ENCODE data around the gene MLN.

MLN gene

DNA sequence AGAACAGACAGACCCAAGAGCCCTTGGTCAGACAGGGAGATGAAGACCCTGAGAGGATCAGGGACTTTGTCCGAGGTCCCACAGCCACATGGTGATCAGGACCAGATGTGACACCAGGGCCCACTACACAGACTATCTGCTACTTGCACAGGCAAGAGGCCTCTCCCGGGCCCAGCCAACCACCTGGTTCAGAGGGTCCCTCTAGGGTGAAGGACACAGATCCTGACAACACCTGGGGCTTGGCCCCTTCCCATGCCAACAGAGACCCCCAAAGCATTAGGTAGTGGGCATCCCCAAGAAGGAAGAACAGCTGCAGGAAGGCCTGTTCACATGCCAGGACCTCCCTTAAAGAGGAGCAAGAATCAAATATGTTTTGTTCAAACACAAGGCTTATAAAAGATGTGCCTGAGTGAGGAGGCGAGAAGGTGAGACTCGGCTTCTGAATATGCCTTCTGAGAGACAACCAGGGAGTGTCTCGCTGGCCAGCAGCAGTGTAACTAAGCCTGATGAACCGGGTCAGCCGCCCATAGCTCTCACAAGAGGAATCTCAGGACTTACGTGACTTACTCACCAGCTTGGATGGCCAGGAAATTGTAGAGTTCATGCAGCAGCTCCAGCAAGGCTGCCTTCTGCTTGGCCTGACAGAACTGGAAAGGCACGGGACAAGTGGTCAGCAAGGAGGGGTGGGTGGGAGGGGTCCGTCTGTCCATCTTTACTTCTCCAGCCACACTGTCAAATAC is 19.9 kb downstream of the MLN start:
- no peaks in the 10 kb centered on the region for H3K36me3 ChIP-seq (replicated peaks; ENCODE audit: insufficient read depth, low read length)
- no peaks in the 10 kb centered on the region for H4K20me1 ChIP-seq (ENCODE audit: insufficient read depth, low read length)
- TF ChIP-seq, protein P1, sequence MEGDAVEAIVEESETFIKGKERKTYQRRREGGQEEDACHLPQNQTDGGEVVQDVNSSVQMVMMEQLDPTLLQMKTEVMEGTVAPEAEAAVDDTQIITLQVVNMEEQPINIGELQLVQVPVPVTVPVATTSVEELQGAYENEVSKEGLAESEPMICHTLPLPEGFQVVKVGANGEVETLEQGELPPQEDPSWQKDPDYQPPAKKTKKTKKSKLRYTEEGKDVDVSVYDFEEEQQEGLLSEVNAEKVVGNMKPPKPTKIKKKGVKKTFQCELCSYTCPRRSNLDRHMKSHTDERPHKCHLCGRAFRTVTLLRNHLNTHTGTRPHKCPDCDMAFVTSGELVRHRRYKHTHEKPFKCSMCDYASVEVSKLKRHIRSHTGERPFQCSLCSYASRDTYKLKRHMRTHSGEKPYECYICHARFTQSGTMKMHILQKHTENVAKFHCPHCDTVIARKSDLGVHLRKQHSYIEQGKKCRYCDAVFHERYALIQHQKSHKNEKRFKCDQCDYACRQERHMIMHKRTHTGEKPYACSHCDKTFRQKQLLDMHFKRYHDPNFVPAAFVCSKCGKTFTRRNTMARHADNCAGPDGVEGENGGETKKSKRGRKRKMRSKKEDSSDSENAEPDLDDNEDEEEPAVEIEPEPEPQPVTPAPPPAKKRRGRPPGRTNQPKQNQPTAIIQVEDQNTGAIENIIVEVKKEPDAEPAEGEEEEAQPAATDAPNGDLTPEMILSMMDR (IDR thresholded peaks at IDR 0.05; ENCODE audit: low read length), result no peak
- TF ChIP-seq EZH2 (optimal IDR thresholded peaks at IDR 0.05; ENCODE audit: low read depth, low read length), result no peak
- TF ChIP-seq EZH2phosphoT487 (IDR thresholded peaks at IDR 0.05; ENCODE audit: low read length), result no peak

DNA sequence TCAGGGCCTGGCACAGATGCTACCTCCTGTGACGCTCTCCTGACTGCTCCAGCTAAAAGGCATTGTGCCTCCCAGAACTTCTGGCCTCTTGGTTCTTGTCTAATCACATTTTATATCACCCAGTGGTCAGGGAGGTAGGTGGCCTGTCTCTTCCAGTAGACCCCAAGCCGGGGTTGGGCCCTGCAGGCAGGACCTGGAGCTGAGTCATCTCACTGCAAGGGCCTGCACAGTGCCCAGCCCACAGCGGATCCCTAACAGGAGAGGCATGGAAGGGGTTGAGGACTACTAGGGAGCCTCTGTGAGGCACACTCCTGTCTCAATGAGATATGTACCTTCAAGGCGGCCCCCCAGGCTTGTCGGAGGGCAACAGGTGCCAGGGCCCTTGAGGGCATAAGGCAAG is 21.2 kb downstream of the MLN start:
- no peaks in the 10 kb centered on the region for H3K9me3 ChIP-seq (replicated peaks; ENCODE audit: insufficient read depth, low read length)
- H3K9me2 ChIP-seq (replicated peaks; ENCODE audit: insufficient read depth, low read length), result no peaks in the 10 kb centered on the region
- H3K9ac ChIP-seq (ENCODE audit: low read length), result no peak overlapping the region
- H3K36me3 ChIP-seq (replicated peaks; ENCODE audit: insufficient read depth, low read length), result no peaks in the 10 kb centered on the region
- no peak overlapping the region for H3K4me2 ChIP-seq (ENCODE audit: low read depth, low read length)
- DNase-seq, result no peak
- H3K4me1 ChIP-seq (ENCODE audit: low read length), result peaks cover 9% of the 10 kb centered on the region
- H4K20me1 ChIP-seq (ENCODE audit: insufficient read depth, low read length), result no peaks in the 10 kb centered on the region
- peaks cover 1% of the 10 kb centered on the region; the same call in 1 of the 2 replicates for H3F3A ChIP-seq (ENCODE audit: insufficient read depth, low read length)
- TF ChIP-seq, protein P1 (IDR thresholded peaks at IDR 0.05; ENCODE audit: low read length), result no peak
- no peak for TF ChIP-seq EZH2phosphoT487 (IDR thresholded peaks at IDR 0.05; ENCODE audit: low read length)
- no peak for TF ChIP-seq EZH2 (optimal IDR thresholded peaks at IDR 0.05; ENCODE audit: low read depth, low read length)
- no peak overlapping the region for H3K4me3 ChIP-seq (ENCODE audit: low read length)
- no peaks in the 10 kb centered on the region for H3K27me3 ChIP-seq (replicated peaks; ENCODE audit: insufficient read depth, low read length)
- no peak overlapping the region for H3K27ac ChIP-seq (ENCODE audit: low read length)
- peaks cover 25% of the 10 kb centered on the region for H3K79me2 ChIP-seq (ENCODE audit: low read length)
- no peak overlapping the region for H2AFZ ChIP-seq (ENCODE audit: low read length)

More for the DNA sequence above, 19.9 kb downstream of the MLN start:
- H3K9me2 ChIP-seq (replicated peaks; ENCODE audit: insufficient read depth, low read length), result no peaks in the 10 kb centered on the region
- no peak for DNase-seq
- H3K4me2 ChIP-seq (ENCODE audit: low read depth, low read length), result no peak overlapping the region
- H3K4me1 ChIP-seq (ENCODE audit: low read length), result peaks cover 13% of the 10 kb centered on the region
- H3K4me3 ChIP-seq (ENCODE audit: low read length), result no peak overlapping the region
- no peak overlapping the region for H2AFZ ChIP-seq (ENCODE audit: low read length)
- H3K79me2 ChIP-seq (ENCODE audit: low read length), result peaks cover 33% of the 10 kb centered on the region
- no peaks in the 10 kb centered on the region for H3K9me3 ChIP-seq (replicated peaks; ENCODE audit: insufficient read depth, low read length)
- no peak overlapping the region for H3K9ac ChIP-seq (ENCODE audit: low read length)
- peaks cover 5% of the 10 kb centered on the region; the same call in 1 of the 2 replicates for H3F3A ChIP-seq (ENCODE audit: insufficient read depth, low read length)
- H3K27ac ChIP-seq (ENCODE audit: low read length), result no peak overlapping the region
- no peaks in the 10 kb centered on the region for H3K27me3 ChIP-seq (replicated peaks; ENCODE audit: insufficient read depth, low read length)

DNA sequence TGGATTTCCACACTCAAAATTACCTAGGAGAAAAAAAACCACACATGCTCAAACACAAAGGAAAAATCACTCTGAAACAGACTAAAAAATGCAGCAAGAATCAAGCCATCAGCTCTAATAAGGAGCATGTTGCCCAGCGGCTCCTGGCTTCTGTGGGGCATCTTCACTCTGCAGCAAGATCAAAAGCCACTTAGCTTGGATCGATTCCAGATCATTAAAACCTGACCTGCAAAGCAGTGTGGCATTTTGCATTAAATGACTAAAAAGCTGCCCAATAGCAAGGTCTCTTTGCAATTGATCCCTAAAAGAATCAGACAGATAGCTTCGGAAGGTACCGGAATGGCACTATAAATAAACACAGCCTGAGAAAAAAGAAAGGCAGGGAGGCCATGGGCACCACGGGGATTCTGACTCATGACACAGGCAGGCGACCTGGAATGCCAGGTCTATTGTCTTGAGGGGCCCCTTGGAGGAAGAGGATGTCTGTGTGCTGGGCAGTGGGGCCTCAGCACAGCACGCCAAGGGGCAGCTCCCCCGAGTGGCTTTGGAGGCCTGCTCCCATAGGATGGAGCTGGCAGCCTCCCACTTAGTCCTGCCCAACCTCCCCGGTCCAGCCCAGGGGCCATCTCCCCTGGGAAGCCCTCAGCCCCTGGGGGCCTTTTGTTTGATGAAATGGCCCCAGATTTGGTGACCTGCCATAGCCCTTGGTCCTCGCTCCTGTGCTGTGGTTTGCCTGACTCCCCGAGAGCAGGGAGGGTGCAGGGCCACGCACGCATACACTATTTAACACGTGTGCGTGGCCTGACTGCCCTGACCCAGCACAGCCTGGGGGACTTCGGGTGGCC is 22.4 kb downstream of the MLN start:
- Histone ChIP-seq H3K79me2 (ENCODE audit: low read length) (peaks cover 13% of the 10 kb centered on the region), H3F3A (ENCODE audit: insufficient read depth, low read length) (no peaks in the 10 kb centered on the region), H3K9me3 (replicated peaks; ENCODE audit: insufficient read depth, low read length) (no peaks in the 10 kb centered on the region), H3K27ac (ENCODE audit: low read length) (no peak overlapping the region), H3K4me1 (ENCODE audit: low read length) (no peaks in the 10 kb centered on the region), H3K9ac (ENCODE audit: low read length) (no peak overlapping the region), H3K36me3 (replicated peaks; ENCODE audit: insufficient read depth, low read length) (no peaks in the 10 kb centered on the region), H4K20me1 (ENCODE audit: insufficient read depth, low read length) (no peaks in the 10 kb centered on the region), H2AFZ (ENCODE audit: low read length) (no peak overlapping the region), H3K4me3 (ENCODE audit: low read length) (no peak overlapping the region), H3K27me3 (replicated peaks; ENCODE audit: insufficient read depth, low read length) (no peaks in the 10 kb centered on the region), H3K4me2 (ENCODE audit: low read depth, low read length) (no peak overlapping the region), H3K9me2 (replicated peaks; ENCODE audit: insufficient read depth, low read length) (no peaks in the 10 kb centered on the region)
- no peak for TF ChIP-seq EZH2 (optimal IDR thresholded peaks at IDR 0.05; ENCODE audit: low read depth, low read length)
- TF ChIP-seq EZH2phosphoT487 (IDR thresholded peaks at IDR 0.05; ENCODE audit: low read length), result no peak
- TF ChIP-seq, protein P1 (IDR thresholded peaks at IDR 0.05; ENCODE audit: low read length), result no peak
- DNase-seq, result no peak
